Activated T-cell treated with anti-CD3 and anti-CD28 coated beads, Interleukin-2, amount 50 U/mL, for 48 hours (primary cell): Measurements from ENCODE around the gene TSTD2.
"Not testable (repeated sequence)": the region's sequence is repeated elsewhere in the genome, so short reads cannot be mapped to it uniquely, and the experiment has no call there.

ENCODE experiments used
- DNase-seq, 2 experiments: peaks; one replicate each; pipeline ENCODE4 v3.0.0-alpha.2; 2020

The TSTD2 gene

GRCh38 chr9:97629156-97629555, 4.0 kb downstream of the TSTD2 start:
- no peak for DNase-seq

GRCh38 chr9:97628668-97629067, 4.5 kb downstream of the TSTD2 start:
- DNase-seq = no peak

- DNase-seq = no peak
Observed at GRCh38 chr9:97627624-97628023, 5.5 kb downstream of the TSTD2 start.

- DNase-seq = no peak
Observed at GRCh38 chr9:97625620-97626019, 7.5 kb downstream of the TSTD2 start.

GRCh38 chr9:97623946-97624345, 9.2 kb downstream of the TSTD2 start:
- no peak for DNase-seq

- DNase-seq = not testable (repeated sequence)
Observed at GRCh38 chr9:97622483-97622882, 10.7 kb downstream of the TSTD2 start.

GRCh38 chr9:97620063-97620462, 13.1 kb downstream of the TSTD2 start:
- not testable (repeated sequence) for DNase-seq

GRCh38 chr9:97617939-97618416, 15.2 kb downstream of the TSTD2 start:
- DNase-seq = no peak

GRCh38 chr9:97615439-97616072, 17.6 kb downstream of the TSTD2 start:
- DNase-seq = peak; percentile 47 to 56

GRCh38 chr9:97604901-97605645, 28.1 kb downstream of the TSTD2 start:
- DNase-seq = no peak

GRCh38 chr9:97602430-97602829, 30.7 kb downstream of the TSTD2 start:
- no peak for DNase-seq

GRCh38 chr9:97601228-97601898, 31.8 kb downstream of the TSTD2 start:
- no peak for DNase-seq

GRCh38 chr9:97600531-97601227, 32.5 kb downstream of the TSTD2 start:
- DNase-seq = no peak

GRCh38 chr9:97599314-97599846, 33.8 kb downstream of the TSTD2 start:
- no peak for DNase-seq

- DNase-seq = peak; percentile 74 to 77
Observed at GRCh38 chr9:97598461-97599288, 34.5 kb downstream of the TSTD2 start.

- no peak for DNase-seq
Observed at GRCh38 chr9:97596906-97597305, 36.3 kb downstream of the TSTD2 start.

GRCh38 chr9:97594381-97594921, 38.7 kb downstream of the TSTD2 start:
- DNase-seq = no peak

GRCh38 chr9:97593960-97594359, 39.2 kb downstream of the TSTD2 start:
- no peak for DNase-seq

- DNase-seq = no peak
Observed at GRCh38 chr9:97592126-97592525, 41.0 kb downstream of the TSTD2 start.

GRCh38 chr9:97591535-97591934, 41.6 kb downstream of the TSTD2 start:
- no peak for DNase-seq

- not testable (repeated sequence) for DNase-seq
Observed at GRCh38 chr9:97586909-97587308, 46.3 kb downstream of the TSTD2 start.

GRCh38 chr9:97584778-97585177, 48.4 kb downstream of the TSTD2 start:
- DNase-seq = not testable (repeated sequence)
